A549 treated with CORT108297 at 1 μM for 4 hours (cell line): ENCODE results near the gene RUNDC1. TPM values are rescaled to one million over a fixed set of nuclear protein-coding genes. Genes with fewer than 3 reads are reported as not detected.

Experiments
- total RNA-seq: library from RNA; stranded (reverse); fragments of 200-300 nt; extraction: Qiagen RNA extraction; gene quantifications from 5 replicates; pipeline ENCODE4 v1.2.3, GENCODE V29; 2022

The RUNDC1 gene
- total RNA-seq = 19.7 to 21.0 TPM (median 20.7 TPM) in 5 replicates

DNA sequence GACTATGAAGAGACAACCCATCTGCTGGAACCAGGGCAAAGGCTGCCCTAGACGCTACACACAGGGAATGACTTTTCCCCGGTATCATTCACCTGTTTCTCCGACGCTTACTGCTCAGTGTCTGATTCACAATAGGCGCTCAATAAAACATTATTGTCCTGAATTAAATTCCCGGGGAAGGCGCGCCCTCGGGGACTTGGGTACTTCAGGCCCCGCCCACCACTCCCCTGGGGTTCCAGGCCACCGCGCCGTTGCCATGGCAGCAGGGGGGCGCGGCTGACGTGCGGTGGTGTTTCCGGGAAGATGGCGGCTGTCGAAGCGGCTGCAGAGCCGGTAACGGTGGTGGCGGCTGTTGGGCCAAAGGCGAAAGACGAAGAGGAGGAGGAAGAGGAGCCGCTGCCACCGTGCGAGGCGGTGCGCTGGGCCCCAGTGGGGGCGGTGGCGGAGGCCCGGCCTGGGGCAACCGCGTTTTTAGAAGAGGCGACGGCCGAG, at the start of gene RUNDC1:
Gene RUNDC1 (plus strand): TSS at position 292 of the 492 bp plus-strand sequence. CDS start 12 bp downstream, at position 304.

DNA sequence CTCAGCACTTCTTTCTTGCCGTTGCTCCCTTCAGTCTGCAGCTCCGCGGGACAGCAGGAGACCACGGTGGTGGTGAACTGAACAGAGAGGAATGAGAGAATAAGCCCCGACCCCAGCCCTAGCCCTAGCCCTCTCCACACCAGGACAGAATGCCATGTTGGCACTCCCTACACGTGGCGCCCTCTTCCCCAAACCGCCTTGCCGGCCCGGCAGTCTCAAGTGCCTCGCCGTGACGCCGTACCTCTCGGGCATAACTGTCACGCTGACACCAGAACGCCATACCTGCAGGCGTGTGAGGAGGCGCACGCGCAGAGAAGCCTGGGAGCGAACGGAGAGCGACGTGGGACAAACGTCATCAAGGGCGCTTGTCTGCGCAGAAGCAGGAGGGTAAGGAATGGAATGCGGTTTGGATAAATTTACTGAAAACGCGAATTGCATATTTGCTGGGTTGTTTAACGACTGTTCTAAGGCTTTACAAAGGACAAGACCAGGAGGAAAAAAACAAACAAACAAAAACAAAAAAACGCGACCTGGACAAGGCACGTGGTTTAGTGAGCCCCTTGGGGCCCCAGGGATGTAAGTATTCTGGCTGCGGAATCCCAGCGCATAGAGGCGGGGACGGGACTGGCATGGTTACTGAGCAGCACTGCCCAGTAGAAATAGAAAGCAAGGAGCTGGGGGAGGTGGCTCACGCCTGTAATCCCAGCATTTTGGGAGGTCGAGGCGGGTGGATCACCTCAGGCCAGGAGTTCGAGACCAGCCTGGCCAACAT, 16.0 kb upstream of the RUNDC1 start, which contains the start of gene AARSD1:
Gene AARSD1 (minus strand): TSS at position 294 of the 772 bp plus-strand sequence. CDS start 14 bp downstream, at position 280.

DNA sequence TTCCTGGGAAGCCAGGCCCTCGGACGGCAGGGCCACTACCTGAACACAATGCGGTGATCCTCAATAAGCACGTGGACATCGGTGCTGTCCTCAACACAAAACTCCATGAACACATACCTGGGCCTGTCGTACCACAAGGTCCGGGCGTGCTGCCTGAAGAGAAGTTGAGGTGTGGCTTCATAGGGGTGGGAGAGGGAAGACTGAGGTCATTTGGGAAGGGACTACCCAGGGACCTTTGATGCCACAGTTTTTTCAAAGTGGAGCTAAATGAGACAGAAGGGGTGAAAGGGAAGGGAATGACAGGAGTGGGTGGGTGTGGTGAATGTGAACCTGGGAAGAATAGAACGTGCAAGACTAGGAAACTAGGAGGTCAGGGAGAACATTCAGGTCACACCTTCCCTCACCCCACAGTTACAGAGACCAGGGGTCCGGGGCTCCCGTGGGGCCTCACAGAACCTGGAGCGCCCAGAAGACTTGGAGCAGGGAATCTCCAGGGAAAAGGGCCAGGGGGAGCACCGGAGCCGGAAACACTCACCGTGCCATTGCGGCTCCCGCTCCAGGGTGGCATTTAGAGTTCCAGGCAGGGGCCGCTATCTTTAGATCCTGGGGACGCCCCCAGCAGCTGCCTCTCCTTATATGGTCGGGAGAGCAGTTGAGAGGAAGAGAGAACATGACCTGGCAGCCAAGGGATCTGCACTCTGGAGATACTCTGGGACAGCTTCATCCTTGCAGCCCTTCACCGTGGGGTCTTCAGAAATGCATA, 673 bp upstream of the RUNDC1 start, which contains the start of gene PTGES3L:
Gene PTGES3L (minus strand): TSS at position 570 of the 763 bp plus-strand sequence. CDS start 27 bp downstream, at position 543.

DNA sequence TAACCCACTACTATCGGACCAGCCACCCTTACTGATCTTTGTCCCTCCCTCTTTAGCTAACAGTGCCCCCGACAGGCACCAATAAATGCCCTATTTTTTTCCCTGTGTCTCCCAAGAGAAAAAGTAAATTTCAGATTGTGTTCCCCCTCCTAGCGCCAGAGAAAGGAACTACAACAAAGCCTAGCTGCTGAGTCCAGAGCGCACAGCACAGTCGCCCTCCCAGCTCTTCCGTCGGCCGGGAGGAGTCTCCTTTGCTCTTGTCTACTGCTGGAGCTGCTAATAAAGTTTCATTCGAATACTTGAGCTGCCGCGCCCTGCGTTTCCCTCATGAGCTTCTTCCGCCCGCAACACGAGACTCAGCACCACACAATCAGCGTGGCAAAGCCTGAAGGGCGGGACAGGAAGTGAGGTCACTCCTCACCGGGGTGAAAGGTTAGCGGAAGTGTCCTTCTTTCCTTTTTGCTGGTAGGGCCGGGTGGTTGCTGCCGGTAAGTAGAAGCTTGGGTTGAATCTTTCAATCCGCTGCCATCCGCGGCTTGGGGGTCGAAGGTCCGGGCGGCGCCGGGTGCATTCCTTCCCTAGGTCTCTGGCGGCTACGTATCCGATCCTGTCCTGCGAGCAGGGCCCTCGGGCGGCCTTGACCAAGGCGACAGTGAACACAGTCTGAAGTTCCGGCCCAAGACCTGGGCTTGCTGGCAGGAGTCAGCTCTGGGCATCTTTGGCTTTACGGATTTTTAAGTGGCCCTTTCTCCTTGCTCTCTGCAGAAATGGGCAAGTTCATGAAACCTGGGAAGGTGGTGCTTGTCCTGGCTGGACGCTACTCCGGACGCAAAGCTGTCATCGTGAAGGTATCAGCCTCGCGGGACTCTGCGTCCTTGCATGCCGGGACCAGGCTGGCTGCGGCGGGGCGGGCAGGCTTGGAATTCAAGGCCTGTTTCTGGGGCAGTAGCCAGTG, 17.9 kb downstream of the RUNDC1 start, which contains the start of gene RPL27:
Gene RPL27 (plus strand): TSS at position 436 of the 955 bp plus-strand sequence. CDS start 332 bp downstream, at position 768.

DNA sequence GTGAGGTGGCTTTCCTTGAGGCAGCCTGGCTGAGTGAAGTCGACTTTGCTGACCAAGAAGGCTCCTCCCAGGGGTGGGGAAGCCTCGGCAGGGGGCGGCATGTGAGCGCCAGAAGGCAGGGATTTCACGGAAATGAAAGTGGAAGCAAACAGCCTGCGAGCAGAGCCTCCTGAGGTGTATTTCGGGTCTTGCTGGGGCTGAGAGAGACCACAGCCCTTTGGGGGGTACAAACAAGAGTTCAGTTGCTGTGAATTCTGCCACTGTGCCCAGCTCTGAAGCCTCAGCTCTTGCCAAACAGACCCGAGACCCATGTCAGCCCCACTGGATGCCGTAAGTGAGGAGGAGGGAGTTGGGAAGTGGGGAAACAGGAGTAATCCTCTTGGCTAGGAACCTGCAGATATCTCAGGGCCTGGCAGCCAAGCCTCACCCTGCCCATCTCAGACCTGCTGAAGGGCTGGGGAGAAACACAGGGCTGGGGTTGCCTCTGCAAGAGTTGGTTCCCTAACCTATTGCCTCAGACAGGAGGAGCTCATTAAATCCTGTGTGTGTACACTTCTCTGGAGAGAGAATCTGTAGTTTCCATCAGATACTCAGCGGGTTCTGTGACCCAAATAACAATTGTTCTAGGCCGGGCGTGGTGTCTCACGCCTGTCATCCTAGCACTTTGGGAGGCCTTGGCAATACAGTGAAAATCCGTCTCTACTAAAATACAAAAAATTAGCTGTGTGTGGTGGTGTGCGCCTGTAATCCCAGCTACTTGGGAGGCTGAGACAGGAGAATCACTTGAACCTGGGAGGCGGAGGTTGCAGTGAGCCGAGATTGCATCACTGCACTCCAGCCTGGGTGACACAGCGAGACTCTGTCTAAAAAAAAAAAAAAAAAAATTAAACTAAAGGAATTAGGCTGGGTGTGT, 26.5 kb downstream of the RUNDC1 start, which contains the start of gene IFI35:
Gene IFI35 (plus strand): TSS at position 146 of the 913 bp plus-strand sequence. CDS start 164 bp downstream, at position 310.

DNA sequence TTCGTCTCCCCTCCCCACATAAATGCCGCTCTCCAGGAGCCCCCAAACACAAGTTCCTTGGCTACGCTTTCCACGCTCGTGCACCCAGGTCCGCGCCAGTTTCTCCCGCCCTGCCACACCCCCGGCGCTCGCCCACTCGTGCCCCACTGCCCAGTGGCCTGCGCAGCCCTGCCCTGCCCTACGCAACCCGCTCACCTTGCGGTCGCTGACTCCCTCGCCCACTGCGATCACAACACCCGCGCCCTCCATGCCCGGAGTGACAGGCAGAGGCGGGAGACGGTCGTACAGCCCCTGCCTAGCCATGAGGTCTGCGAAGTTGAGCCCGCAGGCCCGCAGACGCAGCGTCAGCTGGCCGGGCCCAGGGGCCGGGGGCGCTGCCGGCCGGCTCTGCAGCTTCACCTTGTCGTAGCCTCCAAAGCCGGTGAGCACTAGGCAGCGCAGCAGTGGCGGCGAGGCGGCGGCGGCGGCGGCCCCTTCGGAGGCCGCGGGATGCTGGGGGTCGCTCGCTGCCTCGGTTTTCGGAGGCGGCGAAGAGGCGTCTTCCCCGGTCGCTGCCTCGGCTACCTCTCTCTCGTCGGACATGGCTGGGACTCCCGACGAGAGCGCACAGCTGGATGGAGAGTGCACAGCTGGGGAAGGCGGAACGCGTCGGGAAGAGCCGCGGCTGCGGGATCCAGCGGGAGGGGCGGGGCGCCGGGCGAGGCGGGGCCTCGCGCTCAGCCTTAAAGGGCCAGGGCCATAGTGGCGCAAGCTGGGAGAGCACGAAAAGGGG, 41.6 kb downstream of the RUNDC1 start, which contains the start of gene VAT1:
Gene VAT1 (minus strand): TSS at position 645 of the 772 bp plus-strand sequence. CDS start 63 bp downstream, at position 582.

DNA sequence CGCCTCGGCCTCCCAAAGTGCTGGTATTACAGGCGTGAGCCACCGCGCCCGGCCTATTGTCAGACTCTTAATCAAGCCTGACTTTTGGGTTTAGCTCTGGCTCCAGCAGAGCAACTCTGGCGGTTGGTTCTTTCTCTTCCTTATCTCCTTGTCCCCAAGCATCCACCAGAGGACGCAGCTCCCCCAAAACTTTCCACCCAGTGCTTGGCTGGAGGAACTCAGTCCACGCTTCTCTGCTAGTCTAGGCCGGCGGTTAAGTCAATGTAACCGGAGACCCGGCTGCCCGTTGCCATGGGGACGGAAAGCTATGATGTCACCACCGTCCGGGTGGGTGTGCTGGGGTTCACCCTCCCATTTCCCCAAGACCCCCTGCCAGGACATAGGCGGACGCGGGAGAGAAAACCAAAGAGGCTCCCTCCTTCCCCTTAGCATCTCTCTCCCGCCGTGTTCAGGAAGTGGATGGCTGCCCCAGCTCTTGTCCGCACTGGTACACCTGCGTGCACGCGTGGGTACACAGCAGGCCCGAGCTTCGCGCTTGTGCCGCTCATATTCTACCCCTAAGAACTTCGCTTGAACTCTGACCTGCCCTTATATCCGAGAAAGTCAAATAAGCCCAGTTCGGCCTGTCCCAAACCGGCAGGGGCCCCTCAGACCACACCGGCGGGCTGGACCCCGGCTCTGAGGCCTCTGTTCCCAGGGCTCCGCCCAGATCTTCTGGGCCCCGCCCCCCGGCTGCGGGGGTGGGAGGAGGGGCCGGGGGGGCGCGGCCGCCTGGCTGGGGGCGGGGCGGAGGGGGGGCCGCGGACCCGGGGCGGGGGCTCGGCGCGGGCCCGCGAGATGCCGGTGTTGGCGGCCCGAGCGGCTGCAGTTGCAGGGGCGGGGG, 44.3 kb downstream of the RUNDC1 start, which contains the start of gene RND2:
Gene RND2 (plus strand): TSS at position 825 of the 883 bp plus-strand sequence. CDS start 117 bp downstream, outside the sequence.

Other genes starting within 250 kb of the RUNDC1 start
- 9.9 to 13.1 TPM (median 11.4 TPM) in 5 replicates for gene EZH1, start 235.5 kb upstream of the RUNDC1 start, total RNA-seq
- gene RAMP2, start 219.3 kb upstream of the RUNDC1 start, total RNA-seq = 0.75 to 1.2 TPM (median 1.1 TPM) in 5 replicates
- gene VPS25, start 207.1 kb upstream of the RUNDC1 start, total RNA-seq = 122 to 140 TPM (median 127 TPM) in 5 replicates
- 0.58 to 1.4 TPM (median 1.3 TPM) in 5 replicates for gene WNK4, start 200.0 kb upstream of the RUNDC1 start, total RNA-seq
- gene COA3, start 181.9 kb upstream of the RUNDC1 start, total RNA-seq = 123 to 146 TPM (median 132 TPM) in 5 replicates
- gene CNTD1, start 181.7 kb upstream of the RUNDC1 start, total RNA-seq = 0.05 to 0.17 TPM (median 0.07 TPM) in 4 of 5 replicates, not detected in the other
- 75.6 to 100 TPM (median 79.7 TPM) in 5 replicates for gene BECN1, start 156.3 kb upstream of the RUNDC1 start, total RNA-seq
- gene PSME3, start 147.2 kb upstream of the RUNDC1 start, total RNA-seq = 217 to 301 TPM (median 236 TPM) in 5 replicates
- 2.0 to 2.4 TPM (median 2.1 TPM) in 5 replicates for gene AOC2, start 136.0 kb upstream of the RUNDC1 start, total RNA-seq
- gene AOC3, start 129.4 kb upstream of the RUNDC1 start, total RNA-seq = 1.1 to 2.3 TPM (median 1.2 TPM) in 5 replicates
- gene G6PC1, start 79.8 kb upstream of the RUNDC1 start, total RNA-seq = not detected in 5 replicates
- 53.3 to 63.0 TPM (median 57.0 TPM) in 5 replicates for gene AARSD1, start 16.1 kb upstream of the RUNDC1 start, total RNA-seq
- gene PTGES3L, start 485 bp upstream of the RUNDC1 start, total RNA-seq = 0.67 to 1.4 TPM (median 1.2 TPM) in 5 replicates
- 2,812 to 3,317 TPM (median 2,997 TPM) in 5 replicates for gene RPL27, start 17.9 kb downstream of the RUNDC1 start, total RNA-seq
- gene IFI35, start 26.2 kb downstream of the RUNDC1 start, total RNA-seq = 17.4 to 21.8 TPM (median 18.7 TPM) in 5 replicates
- 209 to 246 TPM (median 236 TPM) in 5 replicates for gene VAT1, start 41.8 kb downstream of the RUNDC1 start, total RNA-seq
- 0.13 to 0.22 TPM (median 0.15 TPM) in 5 replicates for gene RND2, start 44.7 kb downstream of the RUNDC1 start, total RNA-seq
- gene BRCA1, start 144.8 kb downstream of the RUNDC1 start, total RNA-seq = 20.3 to 28.5 TPM (median 26.2 TPM) in 5 replicates
- gene NBR1, start 190.6 kb downstream of the RUNDC1 start, total RNA-seq = 33.5 to 47.4 TPM (median 43.8 TPM) in 5 replicates
- gene TMEM106A, start 231.3 kb downstream of the RUNDC1 start, total RNA-seq = 0.82 to 1.5 TPM (median 0.96 TPM) in 5 replicates
- gene CCDC200, start 248.1 kb downstream of the RUNDC1 start, total RNA-seq = not detected in 5 replicates